ENCODE measurements around the gene ICE2. TPM values are rescaled to one million over a fixed set of nuclear protein-coding genes. Genes with fewer than 3 reads are reported as not detected.
A peak's percentile ranks its signal among the peaks of the same experiment; 100 is the strongest.

ICE2 gene
- polyA plus RNA-seq, 3 donors = 10.0 to 27.0 (median 24.8) TPM

GRCh38 chr15:60442763-60443162 lies 36.2 kb downstream of the ICE2 start:
- Histone ChIP-seq H3K9ac (ENCODE audit: insufficient read depth, low read length, poor library complexity, severe bottlenecking) (no peak overlapping the region), H2AFZ (ENCODE audit: insufficient read depth, low read depth, low read length, poor library complexity, severe bottlenecking) (no peak overlapping the region), H4K20me1 (ENCODE audit: insufficient read depth, low read length) (peaks cover 5% of the 10 kb centered on the region), H3K36me3 (replicated peaks in 1 of 2; ENCODE audit: control insufficient read depth in 1 of 2, insufficient read depth in 2 of 2, low read length in 2 of 2) (peaks cover 17 to 71% of the 10 kb centered on the region in 2 donors), H3K9me3 (replicated peaks in 1 of 2; ENCODE audit: control insufficient read depth in 1 of 2, insufficient read depth in 1 of 2, low read length in 2 of 2) (no peaks in the 10 kb centered on the region), H3K27ac (ENCODE audit: low read depth in 1 of 2, low read length in 2 of 2) (no peak overlapping the region), H3K27me3 (ENCODE audit: control insufficient read depth in 2 of 2, insufficient read depth in 2 of 2, low read length in 2 of 2) (no peaks in the 10 kb centered on the region), H3K4me2 (replicated peaks; ENCODE audit: extremely low read depth, low read length, poor library complexity, severe bottlenecking) (no peak overlapping the region), H3K79me2 (ENCODE audit: insufficient read depth, low read length) (peaks cover 4% of the 10 kb centered on the region), H3K4me3 (replicated peaks in 1 of 3; ENCODE audit: low read depth in 2 of 3, low read length in 3 of 3) (no peak overlapping the region), H3K4me1 (ENCODE audit: control insufficient read depth in 1 of 2, insufficient read depth in 2 of 2, low read length in 2 of 2) (peaks cover 0 to 4% of the 10 kb centered on the region in 2 donors)
- Mint-ChIP-seq H3K27ac (no peak overlapping the region), H3K9me3 (no peaks in the 10 kb centered on the region), H3K4me3 (no peak overlapping the region), H3K4me1 (no peaks in the 10 kb centered on the region), H3K36me3 (peaks cover 34 to 37% of the 10 kb centered on the region in 2 donors), H3K27me3 (ENCODE audit: low read depth in 3 of 3) (no peaks in the 10 kb centered on the region)
- 100% methylated on average over 2 of the region's 3 CpGs for WGBS (ENCODE audit: insufficient coverage)
- intact Hi-C loops (cut with micrococcal nuclease) = loop anchor here in 1 of 2 donors (5.0 to 10.0 kb wide), 2 partner anchors 48 to 80 kb away; partner anchors contain the start of gene ANXA2
- no peak for TF ChIP-seq CTCF (IDR thresholded peaks at IDR 0.05)
- no peak for DNase-seq

GRCh38 chr15:60442031-60442650 lies 36.8 kb downstream of the ICE2 start:
- no peaks in the 10 kb centered on the region for H3K27me3 Mint-ChIP-seq (ENCODE audit: low read depth in 3 of 3)
- H3K4me3 Mint-ChIP-seq = no peak overlapping the region
- Histone ChIP-seq H3K79me2 (ENCODE audit: insufficient read depth, low read length) (peaks cover 4% of the 10 kb centered on the region), H3K9ac (ENCODE audit: insufficient read depth, low read length, poor library complexity, severe bottlenecking) (no peak overlapping the region), H3K4me3 (replicated peaks in 1 of 3; ENCODE audit: low read depth in 2 of 3, low read length in 3 of 3) (no peak overlapping the region), H3K27ac (ENCODE audit: low read depth in 1 of 2, low read length in 2 of 2) (no peak overlapping the region), H3K9me3 (replicated peaks in 1 of 2; ENCODE audit: control insufficient read depth in 1 of 2, insufficient read depth in 1 of 2, low read length in 2 of 2) (no peaks in the 10 kb centered on the region), H3K4me1 (ENCODE audit: control insufficient read depth in 1 of 2, insufficient read depth in 2 of 2, low read length in 2 of 2) (peaks cover 0 to 4% of the 10 kb centered on the region in 2 donors), H3K36me3 (replicated peaks in 1 of 2; ENCODE audit: control insufficient read depth in 1 of 2, insufficient read depth in 2 of 2, low read length in 2 of 2) (peaks cover 20 to 67% of the 10 kb centered on the region in 2 donors), H3K4me2 (replicated peaks; ENCODE audit: extremely low read depth, low read length, poor library complexity, severe bottlenecking) (no peak overlapping the region), H3K27me3 (ENCODE audit: control insufficient read depth in 2 of 2, insufficient read depth in 2 of 2, low read length in 2 of 2) (no peaks in the 10 kb centered on the region), H4K20me1 (ENCODE audit: insufficient read depth, low read length) (peaks cover 5% of the 10 kb centered on the region), H2AFZ (ENCODE audit: insufficient read depth, low read depth, low read length, poor library complexity, severe bottlenecking) (no peak overlapping the region)
- no peak for DNase-seq
- H3K9me3 Mint-ChIP-seq = no peaks in the 10 kb centered on the region
- peaks cover 31 to 34% of the 10 kb centered on the region in 2 donors for H3K36me3 Mint-ChIP-seq
- no CpG with 5 or more reads among the region's 2 CpGs for WGBS (ENCODE audit: insufficient coverage)
- intact Hi-C loops (cut with micrococcal nuclease) = loop anchor here in 1 of 2 donors (5.0 to 10.0 kb wide), 2 partner anchors 47 to 80 kb away; partner anchors contain the start of gene ANXA2
- no peaks in the 10 kb centered on the region for H3K4me1 Mint-ChIP-seq
- peak overlapping the region in 1 of 7 donors; percentile 55 for H3K27ac Mint-ChIP-seq
- no peak for TF ChIP-seq CTCF (IDR thresholded peaks at IDR 0.05)
